Measurements from ENCODE around the gene EXT2. TPM values are rescaled to one million over a fixed set of nuclear protein-coding genes. Genes with fewer than 3 reads are reported as not detected.

Gene EXT2
- total RNA-seq, 1 experiment from 2014 or later = 42.8 TPM

- H3K9me3 ChIP-seq (ENCODE audit: control insufficient read depth in 1 of 2, insufficient read depth in 1 of 2, low read depth in 1 of 2, low read length in 2 of 2) = no peaks in the 10 kb centered on the region
- intact Hi-C loops (cut with micrococcal nuclease) = no loop called here
- CTCF ChIA-PET = no interaction called here
Observed at GRCh38 chr11:44228379-44228778, 132.9 kb downstream of the EXT2 start.

More at GRCh38 chr11:44228379-44228778, 132.9 kb downstream of the EXT2 start:
- Histone ChIP-seq H3K9me2 (ENCODE audit: insufficient read depth) (no peaks in the 10 kb centered on the region), H3K4me2 (ENCODE audit: low read length) (no peak overlapping the region), H3K9ac (ENCODE audit: low read length) (no peak overlapping the region), H3K79me2 (ENCODE audit: insufficient read depth, low read length) (no peaks in the 10 kb centered on the region), H3K4me1 (ENCODE audit: control insufficient read depth in 1 of 2, insufficient read depth in 2 of 2, low read length in 2 of 2) (no peaks in the 10 kb centered on the region), H2AFZ (ENCODE audit: low read depth, low read length, poor library complexity, severe bottlenecking) (no peak overlapping the region), H3K27ac (ENCODE audit: low read depth, low read length) (no peak overlapping the region), H4K20me1 (ENCODE audit: insufficient read depth) (no peaks in the 10 kb centered on the region), H3K4me3 (replicated peaks in 1 of 2; ENCODE audit: low read depth in 1 of 2, low read length in 2 of 2) (no peak overlapping the region), H3K27me3 (ENCODE audit: insufficient read depth, low read length) (no peaks in the 10 kb centered on the region), H3K36me3 (ENCODE audit: control insufficient read depth in 1 of 2, insufficient read depth in 2 of 2, low read length in 2 of 2) (no peaks in the 10 kb centered on the region)
- BruUV-seq (replicated peaks) = no TSS peak
- no peak for DNase-seq (ENCODE audit: low read depth, low spot score)
- RAD21 ChIA-PET (ENCODE audit: low non-redundant PET in 1 of 2, low total read pairs in 2 of 2, uncharacterized antibody in 2 of 2, unreplicated experiment in 2 of 2) = no interaction called here
- TF ChIP-seq TCF7L2 (IDR thresholded peaks at IDR 0.05; ENCODE audit: borderline replicate concordance, extremely low read depth, insufficient read depth, insufficient read length) (no peak), SIN3A (IDR thresholded peaks at IDR 0.05; ENCODE audit: low read depth) (no peak), CEBPB (IDR thresholded peaks at IDR 0.05; ENCODE audit: low read depth) (no peak), SRF (IDR thresholded peaks at IDR 0.05; ENCODE audit: low read depth) (no peak), EGR1 (IDR thresholded peaks at IDR 0.05; ENCODE audit: low read depth) (no peak), POLR2A (IDR thresholded peaks at IDR 0.05; ENCODE audit: borderline replicate concordance, extremely low read depth, insufficient read depth, insufficient read length) (no peak), CTCF (IDR thresholded peaks at IDR 0.05 in 2 of 3, conservative IDR thresholded peaks at IDR 0.05 in 1 of 3; ENCODE audit: borderline replicate concordance in 1 of 3, insufficient read depth in 1 of 3, low read depth in 2 of 3, low read length in 2 of 3) (no peak), EZH2phosphoT487 (IDR thresholded peaks at IDR 0.05; ENCODE audit: borderline replicate concordance) (no peak), ATF3 (IDR thresholded peaks at IDR 0.05) (no peak), ELF1 (IDR thresholded peaks at IDR 0.05; ENCODE audit: borderline replicate concordance, low read depth) (no peak), YY1 (IDR thresholded peaks at IDR 0.05; ENCODE audit: extremely low read depth, insufficient replicate concordance, low read depth, low read length) (no peak), FOSL1 (IDR thresholded peaks at IDR 0.05; ENCODE audit: low read depth) (no peak), EZH2 (IDR thresholded peaks at IDR 0.05) (no peak)
- no peak for ATAC-seq
- POLR2A ChIA-PET = no interaction called here
